Astrocyte (in vitro differentiated cells and primary cell): ENCODE data around the gene PALLD. TPM values are rescaled to one million over a fixed set of nuclear protein-coding genes. Genes with fewer than 3 reads are reported as not detected.

Source experiments
- DNase-seq: peaks from one replicate; pipeline ENCODE4 v3.0.0-alpha.2; 2010; ENCODE audit warnings: low read depth
- FAIRE-seq: peaks from 2 replicates; lab custom pipeline; 2011; peaks lifted over from hg19 to GRCh38; lab: Jason Lieb, UNC
- H2AFZ ChIP-seq: 2 replicates; pipeline ENCODE4 v1.6.0; 2012; ENCODE audit warnings: low read depth, low read length, inconsistent platforms
- H3K27ac ChIP-seq: 2 replicates; pipeline ENCODE4 v1.5.1; 2011; ENCODE audit warnings: low read depth, low read length, inconsistent platforms
- H3K27me3 ChIP-seq: 2 replicates; pipeline ENCODE4 v1.6.0; 2011; ENCODE audit warnings: low read length, inconsistent platforms; ENCODE audit not compliant: insufficient read depth
- H3K36me3 ChIP-seq: 2 replicates; pipeline ENCODE4 v1.5.1; 2011; ENCODE audit warnings: low read length, inconsistent platforms; ENCODE audit not compliant: insufficient read depth
- H3K4me1 ChIP-seq: 2 replicates; pipeline ENCODE4 v1.5.1; 2011; ENCODE audit warnings: low read length, inconsistent platforms; ENCODE audit not compliant: insufficient read depth
- H3K4me2 ChIP-seq: 2 replicates; pipeline ENCODE4 v1.6.0; 2012; ENCODE audit warnings: low read length, inconsistent platforms
- H3K4me3 ChIP-seq: 2 replicates; pipeline ENCODE4 v1.5.1; 2011; ENCODE audit warnings: low read depth, mild to moderate bottlenecking, low read length, inconsistent platforms; ENCODE audit not compliant: insufficient read depth
- H3K79me2 ChIP-seq: 2 replicates; pipeline ENCODE4 v1.6.0; 2012; ENCODE audit warnings: mild to moderate bottlenecking, low read length, inconsistent platforms; ENCODE audit not compliant: insufficient read depth
- H3K9ac ChIP-seq: 2 replicates; pipeline ENCODE4 v1.6.0; 2012; ENCODE audit warnings: mild to moderate bottlenecking, low read length, inconsistent platforms
- H3K9me3 ChIP-seq: 2 replicates; pipeline ENCODE4 v1.5.1; 2012; ENCODE audit warnings: low read depth, mild to moderate bottlenecking, low read length, inconsistent platforms; ENCODE audit not compliant: insufficient read depth
- H4K20me1 ChIP-seq: 2 replicates; pipeline ENCODE4 v1.6.0; 2012; ENCODE audit warnings: low read length, inconsistent platforms; ENCODE audit not compliant: insufficient read depth
- H3K27ac Mint-ChIP-seq: one replicate; pipeline ENCODE4 v1.8.0; 2021; ENCODE audit warnings: mild to moderate bottlenecking, mixed read lengths; ENCODE audit not compliant: unreplicated experiment
- H3K27me3 Mint-ChIP-seq: one replicate; pipeline ENCODE4 v1.8.0; 2021; ENCODE audit warnings: low read depth, mixed read lengths; ENCODE audit not compliant: unreplicated experiment
- H3K36me3 Mint-ChIP-seq: one replicate; pipeline ENCODE4 v1.8.0; 2021; ENCODE audit warnings: low read depth, mixed read lengths; ENCODE audit not compliant: unreplicated experiment
- H3K4me1 Mint-ChIP-seq: one replicate; pipeline ENCODE4 v1.8.0; 2021; ENCODE audit warnings: low read depth, mixed read lengths; ENCODE audit not compliant: unreplicated experiment
- H3K4me3 Mint-ChIP-seq: one replicate; pipeline ENCODE4 v1.8.0; 2021; ENCODE audit warnings: mild to moderate bottlenecking, moderate library complexity, mixed read lengths; ENCODE audit not compliant: unreplicated experiment
- H3K9me3 Mint-ChIP-seq: one replicate; pipeline ENCODE4 v1.8.0; 2021; ENCODE audit warnings: mild to moderate bottlenecking, mixed read lengths; ENCODE audit not compliant: unreplicated experiment
- EZH2 ChIP-seq: IDR thresholded peaks from 2 replicates; pipeline ENCODE4 v1.6.1; 2012; ENCODE audit warnings: mild to moderate bottlenecking, low read length, inconsistent platforms; ENCODE audit not compliant: insufficient read depth
- total RNA-seq: library from RNA; stranded (reverse); gene quantifications from 2 replicates; pipeline ENCODE4 v1.2.1, GENCODE V29; 2021
- TF ChIP-seq, protein P1 (sequence below): IDR thresholded peaks from 2 replicates; pipeline ENCODE4 v1.5.1; 2011; ENCODE audit warnings: low read depth, mild to moderate bottlenecking, inconsistent platforms, low read length, moderate library complexity; ENCODE audit not compliant: insufficient read depth

The PALLD gene
- total RNA-seq, 1 donor from 2014 or later = 498 TPM

DNA sequence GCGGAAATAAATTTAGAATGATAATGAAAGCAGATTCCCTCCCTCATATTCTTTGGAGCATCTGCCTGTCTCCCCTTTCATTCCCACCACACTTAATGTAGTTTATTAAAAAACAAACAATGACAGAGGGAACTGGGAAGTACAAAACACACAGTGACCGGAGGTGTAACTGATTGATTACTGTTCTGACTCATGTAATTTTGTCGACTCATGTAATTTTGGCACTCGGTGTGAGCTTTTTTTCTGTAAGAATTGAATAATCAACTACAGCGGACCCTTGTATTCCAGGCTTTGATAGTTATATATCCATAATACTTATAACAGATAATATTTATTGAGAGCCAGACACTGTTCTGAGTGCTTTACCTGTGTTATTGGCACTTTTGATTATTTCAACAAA lies 110.4 kb downstream of the PALLD start:
- H3K4me1 Mint-ChIP-seq = peaks cover 36% of the 10 kb centered on the region
- no peaks in the 10 kb centered on the region for H3K9me3 ChIP-seq
- H3K27me3 Mint-ChIP-seq = no peaks in the 10 kb centered on the region
- peak overlapping the region; percentile 51 for H3K27ac Mint-ChIP-seq
- no peak overlapping the region for H3K4me3 Mint-ChIP-seq
- H3K79me2 ChIP-seq = no peaks in the 10 kb centered on the region
- H3K27me3 ChIP-seq = no peaks in the 10 kb centered on the region
- FAIRE-seq = peak; percentile 63
- TF ChIP-seq, protein P1, sequence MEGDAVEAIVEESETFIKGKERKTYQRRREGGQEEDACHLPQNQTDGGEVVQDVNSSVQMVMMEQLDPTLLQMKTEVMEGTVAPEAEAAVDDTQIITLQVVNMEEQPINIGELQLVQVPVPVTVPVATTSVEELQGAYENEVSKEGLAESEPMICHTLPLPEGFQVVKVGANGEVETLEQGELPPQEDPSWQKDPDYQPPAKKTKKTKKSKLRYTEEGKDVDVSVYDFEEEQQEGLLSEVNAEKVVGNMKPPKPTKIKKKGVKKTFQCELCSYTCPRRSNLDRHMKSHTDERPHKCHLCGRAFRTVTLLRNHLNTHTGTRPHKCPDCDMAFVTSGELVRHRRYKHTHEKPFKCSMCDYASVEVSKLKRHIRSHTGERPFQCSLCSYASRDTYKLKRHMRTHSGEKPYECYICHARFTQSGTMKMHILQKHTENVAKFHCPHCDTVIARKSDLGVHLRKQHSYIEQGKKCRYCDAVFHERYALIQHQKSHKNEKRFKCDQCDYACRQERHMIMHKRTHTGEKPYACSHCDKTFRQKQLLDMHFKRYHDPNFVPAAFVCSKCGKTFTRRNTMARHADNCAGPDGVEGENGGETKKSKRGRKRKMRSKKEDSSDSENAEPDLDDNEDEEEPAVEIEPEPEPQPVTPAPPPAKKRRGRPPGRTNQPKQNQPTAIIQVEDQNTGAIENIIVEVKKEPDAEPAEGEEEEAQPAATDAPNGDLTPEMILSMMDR = no peak
- TF ChIP-seq EZH2 = no peak
- no peak overlapping the region for H2AFZ ChIP-seq
- H3K27ac ChIP-seq = no peak overlapping the region
- peaks cover 25% of the 10 kb centered on the region for H3K4me1 ChIP-seq
- H3K36me3 ChIP-seq = no peaks in the 10 kb centered on the region
- H3K4me3 ChIP-seq = no peak overlapping the region
- H4K20me1 ChIP-seq = no peaks in the 10 kb centered on the region
- H3K9me3 Mint-ChIP-seq = no peaks in the 10 kb centered on the region
- no peak for DNase-seq
- no peak overlapping the region for H3K4me2 ChIP-seq
- no peak overlapping the region for H3K9ac ChIP-seq
- no peaks in the 10 kb centered on the region for H3K36me3 Mint-ChIP-seq

DNA sequence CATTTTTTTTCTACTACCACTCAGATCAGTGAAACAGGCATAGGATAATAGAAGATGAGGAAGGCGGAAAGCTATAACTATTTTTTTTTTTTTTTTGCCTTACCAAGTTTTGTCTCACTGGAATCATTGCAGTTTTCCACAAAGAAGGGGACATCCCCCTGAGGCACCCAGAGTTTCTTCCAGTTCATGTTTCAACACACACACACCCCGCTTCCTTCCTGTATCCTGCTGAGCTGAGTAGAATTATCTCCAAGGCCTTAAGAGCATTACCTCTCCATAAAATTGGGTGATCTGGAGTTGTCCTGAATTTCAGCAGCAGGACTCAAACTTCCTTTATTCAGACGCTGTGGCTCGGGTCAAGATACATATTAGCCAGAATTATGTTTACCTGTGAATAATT lies 111.9 kb downstream of the PALLD start:
- H3K4me1 ChIP-seq = peaks cover 38% of the 10 kb centered on the region
- H4K20me1 ChIP-seq = no peaks in the 10 kb centered on the region
- H3K4me3 ChIP-seq = no peak overlapping the region
- DNase-seq (no peak), FAIRE-seq (no peak)
- H3K36me3 ChIP-seq = no peaks in the 10 kb centered on the region
- no peaks in the 10 kb centered on the region for H3K9me3 ChIP-seq
- H3K9ac ChIP-seq = no peak overlapping the region
- H3K36me3 Mint-ChIP-seq = no peaks in the 10 kb centered on the region
- peaks cover 44% of the 10 kb centered on the region for H3K4me1 Mint-ChIP-seq
- H2AFZ ChIP-seq = no peak overlapping the region
- no peaks in the 10 kb centered on the region for H3K27me3 ChIP-seq
- H3K9me3 Mint-ChIP-seq = no peaks in the 10 kb centered on the region
- H3K79me2 ChIP-seq = no peaks in the 10 kb centered on the region
- H3K27ac Mint-ChIP-seq = no peak overlapping the region
- H3K4me2 ChIP-seq = no peak overlapping the region
- no peak overlapping the region for H3K27ac ChIP-seq
- no peak overlapping the region for H3K4me3 Mint-ChIP-seq
- no peaks in the 10 kb centered on the region for H3K27me3 Mint-ChIP-seq
- TF ChIP-seq, protein P1 = no peak
- TF ChIP-seq EZH2 = no peak

DNA sequence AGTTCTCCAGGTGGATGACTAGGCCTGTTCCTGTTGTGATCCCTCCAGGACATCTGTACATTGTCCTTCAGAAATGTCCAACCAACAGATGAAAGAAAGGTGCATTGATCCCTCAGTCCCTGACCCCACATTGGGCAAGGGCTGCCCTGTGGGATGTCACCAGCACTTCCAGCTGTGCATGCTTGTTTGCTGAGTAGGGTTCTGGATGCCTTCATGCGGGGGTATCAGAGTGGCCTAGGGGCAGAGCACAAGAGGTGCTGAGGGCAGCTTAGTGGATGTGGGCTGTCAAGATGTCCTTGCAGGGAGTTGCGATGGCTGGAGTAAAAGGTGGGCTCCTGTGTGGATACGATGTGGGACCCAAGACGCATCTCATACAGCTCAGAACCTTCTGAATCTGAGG lies 112.5 kb downstream of the PALLD start:
- Histone ChIP-seq H3K79me2 (no peaks in the 10 kb centered on the region), H3K27ac (no peak overlapping the region), H3K4me2 (no peak overlapping the region), H3K4me3 (no peak overlapping the region), H3K9ac (no peak overlapping the region), H3K4me1 (peaks cover 35% of the 10 kb centered on the region), H2AFZ (no peak overlapping the region), H3K27me3 (no peaks in the 10 kb centered on the region), H3K36me3 (no peaks in the 10 kb centered on the region), H3K9me3 (no peaks in the 10 kb centered on the region), H4K20me1 (no peaks in the 10 kb centered on the region)
- DNase-seq (no peak), FAIRE-seq (no peak)
- H3K27me3 Mint-ChIP-seq = no peaks in the 10 kb centered on the region
- H3K4me3 Mint-ChIP-seq = no peak overlapping the region
- TF ChIP-seq, protein P1 = no peak
- TF ChIP-seq EZH2 = no peak
- no peaks in the 10 kb centered on the region for H3K36me3 Mint-ChIP-seq
- H3K27ac Mint-ChIP-seq = no peak overlapping the region
- H3K9me3 Mint-ChIP-seq = no peaks in the 10 kb centered on the region
- peaks cover 38% of the 10 kb centered on the region for H3K4me1 Mint-ChIP-seq
